ENCODE results near the gene VEPH1.

- TF ChIP-seq CTCF (IDR thresholded peaks at IDR 0.05), result no peak
- TF ChIP-seq POLR2A (IDR thresholded peaks at IDR 0.05), result no peak
These were observed 27.2 kb downstream of the VEPH1 start for GRCh38 chr3:157475921-157476414.
